Neuron (in vitro differentiated cells): ENCODE results near the gene CDPF1.

Experiments used
- H2AFZ ChIP-seq: one replicate; pipeline ENCODE4 v1.6.1; 2013; ENCODE audit warnings: low read depth, mild to moderate bottlenecking, inconsistent platforms, low read length, moderate library complexity
- H3K27me3 ChIP-seq: one replicate; pipeline ENCODE4 v1.6.1; 2013; ENCODE audit warnings: low read length; ENCODE audit not compliant: insufficient read depth
- H3K36me3 ChIP-seq: one replicate; pipeline ENCODE4 v1.6.1; 2013; ENCODE audit warnings: low read length; ENCODE audit not compliant: insufficient read depth
- H3K4me1 ChIP-seq: one replicate; pipeline ENCODE4 v1.6.1; 2013; ENCODE audit warnings: low read length; ENCODE audit not compliant: insufficient read depth
- H3K4me3 ChIP-seq: 2 replicates; pipeline ENCODE4 v1.5.1; 2013; ENCODE audit warnings: mild to moderate bottlenecking, low read length, moderate library complexity
- H3K9me3 ChIP-seq: one replicate; pipeline ENCODE4 v1.6.1; 2013; ENCODE audit warnings: low read length

Gene CDPF1

DNA sequence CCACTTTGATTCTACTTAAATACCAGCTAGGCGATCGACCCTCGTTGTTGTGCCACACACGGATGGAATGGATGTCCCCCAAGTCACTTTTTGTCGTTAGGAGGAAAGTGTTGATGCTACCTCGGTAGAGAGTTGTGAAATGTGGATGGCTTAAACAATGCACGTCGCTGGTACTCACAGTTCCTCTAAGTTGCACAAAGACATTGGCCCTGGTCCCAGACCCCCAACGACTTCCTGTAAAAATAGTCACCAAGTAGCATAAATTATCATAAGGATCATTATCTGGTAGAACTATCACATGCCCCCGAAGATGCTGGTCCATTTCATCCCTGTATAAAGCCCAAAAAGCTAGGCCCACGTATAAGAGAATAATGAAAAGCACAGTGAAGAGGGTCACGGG, 9.3 kb upstream of the CDPF1 start:
- H3K4me3 ChIP-seq: no peak overlapping the region
- H2AFZ ChIP-seq: no peak overlapping the region
- peaks cover 25% of the 10 kb centered on the region for H3K9me3 ChIP-seq
- H3K4me1 ChIP-seq: no peaks in the 10 kb centered on the region
- H3K27me3 ChIP-seq: peaks cover 23% of the 10 kb centered on the region
- no peaks in the 10 kb centered on the region for H3K36me3 ChIP-seq

- Histone ChIP-seq H3K27me3 (peaks cover 4% of the 10 kb centered on the region), H3K36me3 (no peaks in the 10 kb centered on the region), H3K4me3 (no peak overlapping the region), H3K4me1 (no peaks in the 10 kb centered on the region), H3K9me3 (peaks cover 11% of the 10 kb centered on the region), H2AFZ (no peak overlapping the region)
These were observed 6.4 kb upstream of the CDPF1 start for GRCh38 chr22:46256358-46256958.

DNA sequence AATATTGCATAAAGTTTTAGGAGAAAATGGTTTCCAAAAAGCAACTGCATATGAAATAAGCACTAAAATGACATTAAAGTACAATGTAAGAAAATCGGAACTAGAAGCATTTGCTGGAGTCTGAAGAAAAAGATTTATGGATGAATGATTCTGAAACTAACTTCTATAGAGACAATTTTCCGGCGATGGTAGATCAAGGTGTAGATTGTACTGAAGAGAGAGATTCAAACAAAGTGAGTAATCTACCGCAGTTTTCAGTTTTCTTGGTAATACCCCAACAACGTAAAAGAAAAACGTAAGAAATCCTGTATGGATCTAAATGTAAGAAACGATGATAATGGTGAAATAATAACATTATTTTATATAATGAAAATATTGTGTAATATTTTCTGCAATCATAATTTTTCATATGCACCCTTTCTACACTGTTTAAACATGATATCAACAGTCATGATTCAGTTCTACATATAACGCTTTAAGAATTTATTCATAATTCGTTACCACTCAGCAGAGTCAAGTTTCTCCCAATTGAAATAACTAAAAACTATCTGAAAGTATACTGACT, 1.8 kb upstream of the CDPF1 start:
- H3K27me3 ChIP-seq: no peaks in the 10 kb centered on the region
- no peaks in the 10 kb centered on the region for H3K36me3 ChIP-seq
- H3K4me1 ChIP-seq: peaks cover 8% of the 10 kb centered on the region
- peaks cover 5% of the 10 kb centered on the region for H3K9me3 ChIP-seq
- no peak overlapping the region for H3K4me3 ChIP-seq
- H2AFZ ChIP-seq: no peak overlapping the region

- no peak overlapping the region for H2AFZ ChIP-seq
- H3K27me3 ChIP-seq: no peaks in the 10 kb centered on the region
- no peaks in the 10 kb centered on the region for H3K36me3 ChIP-seq
- H3K9me3 ChIP-seq: peaks cover under 1% of the 10 kb centered on the region
- H3K4me3 ChIP-seq: peak overlapping the region; percentile 97
- H3K4me1 ChIP-seq: peaks cover 8% of the 10 kb centered on the region
These were observed 1.2 kb upstream of the CDPF1 start for GRCh38 chr22:46251266-46251665.

GRCh38 chr22:46250783-46251125, 661 bp upstream of the CDPF1 start:
- H3K4me1 ChIP-seq: peaks cover 8% of the 10 kb centered on the region
- peak overlapping the region; percentile 91 for H2AFZ ChIP-seq
- no peaks in the 10 kb centered on the region for H3K27me3 ChIP-seq
- H3K9me3 ChIP-seq: no peaks in the 10 kb centered on the region
- H3K36me3 ChIP-seq: no peaks in the 10 kb centered on the region
- H3K4me3 ChIP-seq: peak overlapping the region; percentile 97

DNA sequence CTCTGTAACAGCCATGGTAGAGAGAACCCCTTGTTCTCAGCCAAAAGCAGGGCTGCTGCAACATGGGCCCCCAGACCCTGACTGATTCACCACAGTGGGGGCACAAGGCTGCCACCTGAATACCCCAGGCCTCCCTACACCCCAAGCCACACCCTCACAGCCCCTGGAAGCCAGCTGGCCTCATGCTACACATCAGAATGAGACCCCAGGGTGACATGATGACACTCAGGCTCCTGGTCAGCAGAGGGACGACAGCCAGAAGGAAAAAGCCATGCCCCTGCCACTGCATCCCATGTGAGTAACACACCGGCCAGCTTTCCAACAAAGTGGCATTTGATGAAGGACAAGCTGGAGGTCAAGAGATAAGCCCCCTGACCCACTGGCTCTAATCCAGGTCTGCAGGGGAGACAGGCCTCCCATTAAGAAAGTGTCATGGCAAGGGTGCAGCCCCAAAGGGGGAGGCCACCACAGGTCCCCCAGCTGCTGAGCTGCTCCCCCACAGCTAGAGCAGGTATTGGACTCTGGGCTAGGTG, 2.6 kb downstream of the CDPF1 start:
- peaks cover 10% of the 10 kb centered on the region for H3K36me3 ChIP-seq
- H3K4me3 ChIP-seq: no peak overlapping the region
- no peaks in the 10 kb centered on the region for H3K27me3 ChIP-seq
- peaks cover 8% of the 10 kb centered on the region for H3K4me1 ChIP-seq
- no peaks in the 10 kb centered on the region for H3K9me3 ChIP-seq
- no peak overlapping the region for H2AFZ ChIP-seq

GRCh38 chr22:46246178-46246577, 3.9 kb downstream of the CDPF1 start:
- Histone ChIP-seq H3K36me3 (peaks cover 10% of the 10 kb centered on the region), H3K4me1 (peaks cover 8% of the 10 kb centered on the region), H2AFZ (no peak overlapping the region), H3K4me3 (no peak overlapping the region), H3K27me3 (no peaks in the 10 kb centered on the region), H3K9me3 (no peaks in the 10 kb centered on the region)

GRCh38 chr22:46245511-46245910, 4.6 kb downstream of the CDPF1 start:
- Histone ChIP-seq H3K27me3 (no peaks in the 10 kb centered on the region), H3K36me3 (peaks cover 10% of the 10 kb centered on the region), H3K4me3 (no peak overlapping the region), H3K9me3 (no peaks in the 10 kb centered on the region), H2AFZ (no peak overlapping the region), H3K4me1 (peaks cover 6% of the 10 kb centered on the region)

- H3K4me1 ChIP-seq: peaks cover 5% of the 10 kb centered on the region
- peaks cover 10% of the 10 kb centered on the region for H3K36me3 ChIP-seq
- H3K4me3 ChIP-seq: no peak overlapping the region
- H3K27me3 ChIP-seq: no peaks in the 10 kb centered on the region
- H3K9me3 ChIP-seq: no peaks in the 10 kb centered on the region
- H2AFZ ChIP-seq: no peak overlapping the region
These were observed 5.3 kb downstream of the CDPF1 start for GRCh38 chr22:46244771-46245170.

- Histone ChIP-seq H3K36me3 (peaks cover 10% of the 10 kb centered on the region), H3K27me3 (no peaks in the 10 kb centered on the region), H3K4me1 (no peaks in the 10 kb centered on the region)
These were observed 8.0 kb downstream of the CDPF1 start for GRCh38 chr22:46242076-46242475.

DNA sequence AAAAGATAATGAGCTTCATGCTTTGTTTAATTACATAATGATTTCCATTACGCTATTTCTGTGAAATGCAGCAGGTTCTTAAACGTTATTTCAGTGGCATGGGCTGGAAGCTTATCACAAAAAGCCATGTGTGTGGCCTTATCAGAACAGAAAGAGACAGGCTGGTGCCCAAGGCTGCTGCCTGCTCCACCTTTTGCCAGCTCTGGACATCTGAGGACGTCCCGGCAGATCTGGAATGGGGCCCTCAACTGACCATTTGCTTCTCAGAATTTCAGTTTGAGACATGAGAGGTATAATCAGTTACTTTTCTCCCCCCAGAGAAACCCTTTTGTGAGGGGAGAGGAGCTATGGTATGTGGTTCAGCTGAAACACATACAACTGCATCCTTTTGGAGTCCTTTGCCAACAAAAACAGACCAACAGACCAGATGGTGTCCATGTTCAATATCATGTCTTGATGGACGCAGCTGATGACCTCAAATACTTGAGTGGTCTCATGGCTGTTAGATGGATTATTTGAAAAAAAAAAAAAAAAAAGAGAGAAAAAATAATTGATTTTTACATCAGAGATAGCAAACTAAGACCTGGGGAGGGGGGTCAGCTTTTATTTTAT, 8.6 kb downstream of the CDPF1 start:
- Histone ChIP-seq H3K9me3 (no peaks in the 10 kb centered on the region), H3K4me3 (no peak overlapping the region), H3K36me3 (peaks cover 10% of the 10 kb centered on the region), H3K4me1 (no peaks in the 10 kb centered on the region), H2AFZ (no peak overlapping the region), H3K27me3 (no peaks in the 10 kb centered on the region)

More at GRCh38 chr22:46242076-46242475, 8.0 kb downstream of the CDPF1 start:
- H3K4me3 ChIP-seq: no peak overlapping the region
- no peaks in the 10 kb centered on the region for H3K9me3 ChIP-seq
- no peak overlapping the region for H2AFZ ChIP-seq

- no peak overlapping the region for H3K4me3 ChIP-seq
- no peaks in the 10 kb centered on the region for H3K4me1 ChIP-seq
- no peaks in the 10 kb centered on the region for H3K9me3 ChIP-seq
- no peaks in the 10 kb centered on the region for H3K27me3 ChIP-seq
- H3K36me3 ChIP-seq: peaks cover 10% of the 10 kb centered on the region
- no peak overlapping the region for H2AFZ ChIP-seq
These were observed 9.2 kb downstream of the CDPF1 start for GRCh38 chr22:46240907-46241306.

DNA sequence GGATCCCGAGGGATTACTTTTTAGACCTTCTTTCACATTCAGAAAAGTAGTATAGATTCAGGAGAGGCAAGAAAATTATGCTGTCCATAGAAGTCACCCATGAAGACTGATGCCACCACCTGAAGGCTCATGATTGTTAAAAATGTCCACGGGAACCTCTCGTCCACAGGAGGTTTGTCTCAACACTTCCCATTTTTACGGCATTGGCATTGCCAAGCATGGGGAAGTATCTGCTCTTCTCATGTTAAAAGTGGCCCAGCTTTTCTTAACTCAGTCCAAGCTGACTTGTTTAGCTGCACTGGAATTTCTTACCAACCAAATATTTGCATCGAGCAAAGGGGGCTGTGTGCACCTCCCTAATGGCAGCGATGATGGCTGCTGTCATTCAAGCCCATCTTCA, 9.6 kb downstream of the CDPF1 start:
- Histone ChIP-seq H3K27me3 (no peaks in the 10 kb centered on the region), H3K9me3 (no peaks in the 10 kb centered on the region), H3K4me1 (no peaks in the 10 kb centered on the region), H3K36me3 (peaks cover 10% of the 10 kb centered on the region), H3K4me3 (no peak overlapping the region), H2AFZ (no peak overlapping the region)
